Measurements from ENCODE around the gene SDCCAG8.
"Not testable (repeated sequence)": the region's sequence is repeated elsewhere in the genome, so short reads cannot be mapped to it uniquely, and the experiment has no call there.

The SDCCAG8 gene

GRCh38 chr1:243255791-243256512 lies at the start of gene SDCCAG8:
TSS of gene SDCCAG8 (plus strand) at chr1:243256041. CDS start at chr1:243256174, 133 bp downstream.
- DNase-seq (ENCODE audit: low read depth in 3 of 3): peak; percentile 87 to 93 (median 90)

- DNase-seq (ENCODE audit: low read depth in 3 of 3): not testable (repeated sequence)
Measured at GRCh38 chr1:243211984-243212383, 43.9 kb upstream of the SDCCAG8 start.

GRCh38 chr1:243213045-243213787 lies 42.6 kb upstream of the SDCCAG8 start:
- DNase-seq (ENCODE audit: low read depth in 3 of 3): no peak

- DNase-seq (ENCODE audit: low read depth in 3 of 3): not testable (repeated sequence)
Measured at GRCh38 chr1:243215276-243215875, 40.5 kb upstream of the SDCCAG8 start.

- DNase-seq (ENCODE audit: low read depth in 3 of 3): no peak
Measured at GRCh38 chr1:243216741-243217140, 39.1 kb upstream of the SDCCAG8 start.

GRCh38 chr1:243217349-243217748 lies 38.5 kb upstream of the SDCCAG8 start:
- DNase-seq (ENCODE audit: low read depth in 3 of 3): no peak

- no peak for DNase-seq (ENCODE audit: low read depth in 3 of 3)
Measured at GRCh38 chr1:243218059-243218458, 37.8 kb upstream of the SDCCAG8 start.

- no peak for DNase-seq (ENCODE audit: low read depth in 3 of 3)
Measured at GRCh38 chr1:243227622-243228021, 28.2 kb upstream of the SDCCAG8 start.

- no peak for DNase-seq (ENCODE audit: low read depth in 3 of 3)
Measured at GRCh38 chr1:243229526-243229925, 26.3 kb upstream of the SDCCAG8 start.

- no peak for DNase-seq (ENCODE audit: low read depth in 3 of 3)
Measured at GRCh38 chr1:243230914-243231313, 24.9 kb upstream of the SDCCAG8 start.

GRCh38 chr1:243233908-243234307 lies 21.9 kb upstream of the SDCCAG8 start:
- DNase-seq (ENCODE audit: low read depth in 3 of 3): no peak

GRCh38 chr1:243234978-243235647 lies 20.7 kb upstream of the SDCCAG8 start:
- no peak for DNase-seq (ENCODE audit: low read depth in 3 of 3)

- DNase-seq (ENCODE audit: low read depth in 3 of 3): no peak
Measured at GRCh38 chr1:243236604-243237252, 19.1 kb upstream of the SDCCAG8 start.

GRCh38 chr1:243244432-243244841 lies 11.4 kb upstream of the SDCCAG8 start:
- no peak for DNase-seq (ENCODE audit: low read depth in 3 of 3)

- no peak for DNase-seq (ENCODE audit: low read depth in 3 of 3)
Measured at GRCh38 chr1:243246916-243247315, 8.9 kb upstream of the SDCCAG8 start.

- DNase-seq (ENCODE audit: low read depth in 3 of 3): no peak
Measured at GRCh38 chr1:243247901-243248300, 7.9 kb upstream of the SDCCAG8 start.

- DNase-seq (ENCODE audit: low read depth in 3 of 3): no peak
Measured at GRCh38 chr1:243249214-243249613, 6.6 kb upstream of the SDCCAG8 start.

GRCh38 chr1:243250102-243250501 lies 5.7 kb upstream of the SDCCAG8 start:
- DNase-seq (ENCODE audit: low read depth in 3 of 3): no peak

- no peak for DNase-seq (ENCODE audit: low read depth in 3 of 3)
Measured at GRCh38 chr1:243251539-243251938, 4.3 kb upstream of the SDCCAG8 start.

- no peak for DNase-seq (ENCODE audit: low read depth in 3 of 3)
Measured at GRCh38 chr1:243253211-243253925, 2.5 kb upstream of the SDCCAG8 start.

GRCh38 chr1:243253926-243254232 lies 2.0 kb upstream of the SDCCAG8 start:
- DNase-seq (ENCODE audit: low read depth in 3 of 3): no peak

Data from stimulated activated CD4-positive, alpha-beta T cell treated with anti-CD3 and anti-CD28 coated beads, TNF-alpha, amount 100 ng/mL, for 24 hours (primary cell).